UCSD-AML1 (cell line): ENCODE measurements around the gene SLC22A2.
"Not testable (repeated sequence)": the region's sequence is repeated elsewhere in the genome, so short reads cannot be mapped to it uniquely, and the experiment has no call there.

Experiments used
- DNase-seq: peaks from one replicate; lab custom pipeline; 2025; ENCODE audit not compliant: unreplicated experiment; lab: John Stamatoyannopoulos, UW

Gene SLC22A2

GRCh38 chr6:160258346-160259142 lies at the start of gene SLC22A2:
SLC22A2 (minus strand) TSS chr6:160258821; CDS start chr6:160258757, 64 bp downstream.
- DNase-seq = no peak

- DNase-seq = no peak
Observed at GRCh38 chr6:160305926-160306713, 47.5 kb upstream of the SLC22A2 start.

- no peak for DNase-seq
Observed at GRCh38 chr6:160303806-160304205, 45.2 kb upstream of the SLC22A2 start.

- DNase-seq = not testable (repeated sequence)
Observed at GRCh38 chr6:160302431-160303082, 43.9 kb upstream of the SLC22A2 start.

GRCh38 chr6:160301339-160301738 lies 42.7 kb upstream of the SLC22A2 start:
- DNase-seq = no peak

- DNase-seq = no peak
Observed at GRCh38 chr6:160300076-160300695, 41.6 kb upstream of the SLC22A2 start.

- DNase-seq = no peak
Observed at GRCh38 chr6:160299559-160299958, 40.9 kb upstream of the SLC22A2 start.

GRCh38 chr6:160298121-160298520 lies 39.5 kb upstream of the SLC22A2 start:
- no peak for DNase-seq

- DNase-seq = no peak
Observed at GRCh38 chr6:160297310-160297709, 38.7 kb upstream of the SLC22A2 start.

GRCh38 chr6:160293844-160294243 lies 35.2 kb upstream of the SLC22A2 start:
- DNase-seq = no peak

- DNase-seq = no peak
Observed at GRCh38 chr6:160285541-160286105, 27.0 kb upstream of the SLC22A2 start.

GRCh38 chr6:160284575-160284974 lies 26.0 kb upstream of the SLC22A2 start:
- DNase-seq = no peak

GRCh38 chr6:160282444-160282843 lies 23.8 kb upstream of the SLC22A2 start:
- DNase-seq = no peak

- no peak for DNase-seq
Observed at GRCh38 chr6:160279850-160280249, 21.2 kb upstream of the SLC22A2 start.

- DNase-seq = no peak
Observed at GRCh38 chr6:160278786-160279310, 20.2 kb upstream of the SLC22A2 start.

GRCh38 chr6:160278311-160278710 lies 19.7 kb upstream of the SLC22A2 start:
- no peak for DNase-seq

GRCh38 chr6:160277546-160277945 lies 18.9 kb upstream of the SLC22A2 start:
- no peak for DNase-seq

GRCh38 chr6:160277144-160277543 lies 18.5 kb upstream of the SLC22A2 start:
- no peak for DNase-seq

- no peak for DNase-seq
Observed at GRCh38 chr6:160276126-160276525, 17.5 kb upstream of the SLC22A2 start.

GRCh38 chr6:160275511-160276003 lies 16.9 kb upstream of the SLC22A2 start:
- DNase-seq = no peak
